Astrocyte (in vitro differentiated cells and primary cell): Measurements from ENCODE around the gene RASGRF1.

Experiments used
- CTCF ChIP-seq: IDR thresholded peaks from 2 replicates; pipeline ENCODE4 v1.5.1; 2011; ENCODE audit warnings: low read depth, mild to moderate bottlenecking, inconsistent platforms, low read length, moderate library complexity; ENCODE audit not compliant: insufficient read depth
- EZH2 ChIP-seq: IDR thresholded peaks from 2 replicates; pipeline ENCODE4 v1.6.1; 2012; ENCODE audit warnings: mild to moderate bottlenecking, low read length, inconsistent platforms; ENCODE audit not compliant: insufficient read depth

- TF ChIP-seq CTCF (no peak), EZH2 (no peak)
These were observed 176.4 kb downstream of the RASGRF1 start for GRCh38 chr15:78914027-78914764.
